ENCODE measurements around the gene IFNL3. TPM values are rescaled to one million over a fixed set of nuclear protein-coding genes. Genes with fewer than 3 reads are reported as not detected.

Gene IFNL3
- total and polyA plus RNA-seq, 9 of the 15 experiments (the other 6 are each of a cell fraction or from before 2014, with no cell fraction given) = not detected

DNA sequence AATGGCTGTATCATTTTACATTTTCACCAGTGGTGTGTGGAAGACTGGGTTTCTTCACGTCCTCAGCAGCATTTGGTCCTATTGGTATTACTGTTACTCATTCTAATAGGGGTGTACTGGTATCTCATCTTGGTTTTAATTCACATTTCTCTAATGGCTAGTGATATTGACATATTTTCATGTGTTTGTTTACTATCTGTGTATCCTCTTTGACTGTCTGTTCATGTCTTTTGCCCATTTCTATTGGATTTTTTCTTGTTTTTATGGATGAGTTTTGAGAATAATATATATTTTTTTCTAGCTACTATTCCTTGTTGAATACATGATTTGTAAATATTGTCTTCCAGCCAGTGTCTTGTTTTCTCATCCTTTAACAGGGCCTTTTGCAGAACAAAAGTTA lies 37.2 kb upstream of the IFNL3 start:
- H3K9me3 ChIP-seq (replicated peaks; ENCODE audit: control insufficient read depth, insufficient read depth, low read depth, low read length) = no peaks in the 10 kb centered on the region; the same call in 1 of the 2 replicates
- intact Hi-C loops (cut with micrococcal nuclease) = no loop called here
- no peaks in the 10 kb centered on the region for H3K9me1 ChIP-seq (ENCODE audit: control insufficient read depth, insufficient read depth, low read length)
- no peak overlapping the region for H3K4me3 ChIP-seq
- H3K4me2 ChIP-seq (ENCODE audit: insufficient read depth, low read length) = no peak overlapping the region
- H2AFZ ChIP-seq (ENCODE audit: low read depth, low read length) = no peak overlapping the region
- H3K9ac ChIP-seq (ENCODE audit: insufficient read depth in 1 of 2, low read depth in 2 of 2, low read length in 2 of 2) = no peak overlapping the region
- no peak overlapping the region for H3K27ac ChIP-seq (ENCODE audit: extremely low read depth, low read depth, low read length)
- peak; percentile 43; the same call in 1 of the 2 replicates for TF ChIP-seq TRIM28 (IDR thresholded peaks at IDR 0.05)
- peak in 1 of 2 experiments; percentile 100 for TF ChIP-seq AFF1 (IDR thresholded peaks at IDR 0.05; ENCODE audit: low read depth in 1 of 2, partially characterized antibody in 2 of 2)
- TF ChIP-seq, protein P1, sequence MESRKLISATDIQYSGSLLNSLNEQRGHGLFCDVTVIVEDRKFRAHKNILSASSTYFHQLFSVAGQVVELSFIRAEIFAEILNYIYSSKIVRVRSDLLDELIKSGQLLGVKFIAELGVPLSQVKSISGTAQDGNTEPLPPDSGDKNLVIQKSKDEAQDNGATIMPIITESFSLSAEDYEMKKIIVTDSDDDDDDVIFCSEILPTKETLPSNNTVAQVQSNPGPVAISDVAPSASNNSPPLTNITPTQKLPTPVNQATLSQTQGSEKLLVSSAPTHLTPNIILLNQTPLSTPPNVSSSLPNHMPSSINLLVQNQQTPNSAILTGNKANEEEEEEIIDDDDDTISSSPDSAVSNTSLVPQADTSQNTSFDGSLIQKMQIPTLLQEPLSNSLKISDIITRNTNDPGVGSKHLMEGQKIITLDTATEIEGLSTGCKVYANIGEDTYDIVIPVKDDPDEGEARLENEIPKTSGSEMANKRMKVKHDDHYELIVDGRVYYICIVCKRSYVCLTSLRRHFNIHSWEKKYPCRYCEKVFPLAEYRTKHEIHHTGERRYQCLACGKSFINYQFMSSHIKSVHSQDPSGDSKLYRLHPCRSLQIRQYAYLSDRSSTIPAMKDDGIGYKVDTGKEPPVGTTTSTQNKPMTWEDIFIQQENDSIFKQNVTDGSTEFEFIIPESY (CRISPR knock-in tag; IDR thresholded peaks at IDR 0.05) = no peak
- TF ChIP-seq CBX3 (IDR thresholded peaks at IDR 0.05; ENCODE audit: borderline replicate concordance in 1 of 2, low read length in 2 of 2) = peak in 1 of 2 experiments; percentile 25; a peak in 1 of 3 replicates
- FAIRE-seq (no peak), DNase-seq (ENCODE audit: extremely low read depth in 1 of 4, low spot score in 3 of 4) (no peak), ATAC-seq (no peak)
- no peaks in the 10 kb centered on the region for H3K4me1 ChIP-seq (replicated peaks in 1 of 2; ENCODE audit: control insufficient read depth in 2 of 2, insufficient read depth in 2 of 2, low read length in 2 of 2)
- ChIA-PET POLR2A (interaction anchor here (0.6 kb wide), 1 partner anchor 109 kb away, joined by 3 read pairs; the partner anchor contains the start of genes MED29 and PAF1), CTCF (ENCODE audit: low intra/inter-chr PET ratio) (no interaction called here)
- no peaks in the 10 kb centered on the region for H3K36me3 ChIP-seq (ENCODE audit: control insufficient read depth, insufficient read depth, low read length)
- peaks cover 5 to 15% of the 10 kb centered on the region in 2 experiments; a peak in 2 of 5 replicates for H3K27me3 ChIP-seq (ENCODE audit: control insufficient read depth in 2 of 2, insufficient read depth in 2 of 2, low read length in 2 of 2)
- WGBS (ENCODE audit: insufficient coverage, low coverage, missing lambda C conversion rate) = 0% methylated on average over 1 of the region's 1 CpG
- no TSS peak for BruUV-seq (replicated peaks)
- in situ Hi-C loops (cut with MboI) = no loop called here
- H3K79me2 ChIP-seq (ENCODE audit: control insufficient read depth, insufficient read depth, low read length) = no peaks in the 10 kb centered on the region
- H4K20me1 ChIP-seq (replicated peaks; ENCODE audit: control insufficient read depth, insufficient read depth, low read length) = no peaks in the 10 kb centered on the region
